Measurements from ENCODE around the gene PRKAG1.

Gene PRKAG1

DNA sequence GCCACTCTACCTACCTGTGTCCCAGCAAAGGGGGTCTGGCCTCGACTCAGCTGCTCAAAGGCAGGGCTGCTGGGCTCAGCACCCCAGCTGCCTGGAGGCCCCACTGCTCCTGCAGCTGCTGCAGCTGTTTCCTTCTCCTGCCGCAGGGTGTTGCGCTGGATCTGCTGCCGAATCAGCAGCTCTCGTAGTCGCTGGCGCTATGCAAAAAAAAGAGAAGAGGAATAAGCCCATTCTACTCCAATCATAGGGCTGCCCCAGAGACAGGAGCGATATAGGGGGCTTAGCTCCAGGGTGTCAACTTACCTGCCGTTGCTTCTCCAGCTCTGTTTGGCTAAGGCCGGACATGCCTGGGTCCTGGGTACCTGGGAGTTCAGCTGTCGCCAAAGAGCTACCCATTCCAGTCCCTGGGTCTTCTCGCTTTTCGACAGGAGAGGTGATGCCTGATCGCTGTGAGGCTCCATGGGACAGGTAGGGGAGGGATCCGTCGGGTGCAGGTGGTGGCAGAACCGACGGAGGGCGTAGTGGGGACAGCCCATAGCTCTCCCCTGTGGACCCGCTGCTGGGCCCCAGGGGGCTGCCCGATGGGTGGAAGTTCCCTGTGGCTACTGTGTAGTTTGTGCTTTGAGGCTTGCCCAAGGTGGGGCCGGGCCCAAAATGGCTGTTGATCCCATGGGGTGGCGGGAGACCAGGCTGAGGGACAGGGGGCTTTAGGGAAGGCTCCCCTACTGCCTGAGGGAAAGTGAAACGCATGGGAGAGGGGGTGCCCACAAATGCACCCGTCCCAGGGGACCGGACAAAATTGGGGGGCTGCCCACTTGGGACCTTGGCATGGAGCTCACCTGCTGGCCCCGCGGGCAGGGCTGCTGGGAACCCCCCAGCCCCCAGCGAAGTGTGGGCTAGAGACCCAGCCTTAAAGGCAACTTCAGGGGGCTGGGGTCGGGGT is 21.1 kb upstream of the PRKAG1 start:
- no peaks in the 10 kb centered on the region for H3K27me3 ChIP-seq (ENCODE audit: control insufficient read depth in 2 of 2, insufficient read depth in 2 of 2, low read length in 2 of 2)
- no peak overlapping the region for H3K4me3 ChIP-seq (ENCODE audit: low read length in 2 of 2)
- H3K36me3 ChIP-seq (ENCODE audit: control insufficient read depth in 2 of 2, insufficient read depth in 2 of 2, low read length in 2 of 2), result peaks cover 76 to 80% of the 10 kb centered on the region in 2 donors
- H3K9me3 ChIP-seq (ENCODE audit: control insufficient read depth in 2 of 2, low read length in 2 of 2), result no peaks in the 10 kb centered on the region
- H3K9ac ChIP-seq (ENCODE audit: low read depth in 1 of 2, low read length in 2 of 2), result no peak overlapping the region
- no peak overlapping the region for H3K27ac ChIP-seq (ENCODE audit: low read depth in 2 of 2, low read length in 2 of 2)
- no peaks in the 10 kb centered on the region for H3K4me1 ChIP-seq (ENCODE audit: control insufficient read depth in 2 of 2, insufficient read depth in 2 of 2, low read length in 2 of 2)

DNA sequence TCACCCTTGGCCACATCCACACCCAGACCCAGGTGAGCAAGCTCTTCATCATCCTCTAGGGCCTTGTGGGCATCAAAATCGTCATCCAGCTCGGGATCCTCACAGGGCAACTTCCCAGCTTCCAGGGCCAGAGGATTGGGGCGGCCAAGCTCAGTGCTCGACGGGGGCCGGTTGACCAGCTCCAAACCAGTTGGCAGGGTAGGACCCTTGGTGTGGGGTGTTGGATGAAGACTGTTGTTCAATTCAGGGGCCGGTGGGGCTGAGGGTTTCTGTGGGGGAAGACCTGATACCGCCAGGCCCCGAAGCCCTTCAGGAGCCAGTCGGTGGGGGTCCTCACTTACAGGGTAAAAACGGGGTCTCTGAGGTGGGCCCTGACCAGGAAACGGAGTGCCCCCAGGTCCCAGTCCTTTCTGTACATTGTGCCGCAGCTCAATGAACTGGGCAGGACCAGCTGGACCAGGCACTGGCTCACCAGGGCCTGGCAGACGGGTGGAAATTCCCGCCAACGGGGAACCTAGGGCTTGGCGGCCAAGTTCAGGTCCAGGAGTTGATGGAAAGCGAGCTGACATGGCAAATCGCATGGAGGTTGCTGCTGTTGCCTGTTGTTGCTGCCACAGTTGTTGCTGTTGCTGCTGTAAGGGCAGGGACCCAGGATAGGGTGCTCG is 19.8 kb upstream of the PRKAG1 start:
- Histone ChIP-seq H3K9me3 (ENCODE audit: control insufficient read depth in 2 of 2, low read length in 2 of 2) (no peaks in the 10 kb centered on the region), H3K9ac (ENCODE audit: low read depth in 1 of 2, low read length in 2 of 2) (no peak overlapping the region), H3K27me3 (ENCODE audit: control insufficient read depth in 2 of 2, insufficient read depth in 2 of 2, low read length in 2 of 2) (no peaks in the 10 kb centered on the region), H3K4me3 (ENCODE audit: low read length in 2 of 2) (no peak overlapping the region), H3K27ac (ENCODE audit: low read depth in 2 of 2, low read length in 2 of 2) (no peak overlapping the region), H3K4me1 (ENCODE audit: control insufficient read depth in 2 of 2, insufficient read depth in 2 of 2, low read length in 2 of 2) (no peaks in the 10 kb centered on the region), H3K36me3 (ENCODE audit: control insufficient read depth in 2 of 2, insufficient read depth in 2 of 2, low read length in 2 of 2) (peaks cover 77 to 80% of the 10 kb centered on the region in 2 donors)

DNA sequence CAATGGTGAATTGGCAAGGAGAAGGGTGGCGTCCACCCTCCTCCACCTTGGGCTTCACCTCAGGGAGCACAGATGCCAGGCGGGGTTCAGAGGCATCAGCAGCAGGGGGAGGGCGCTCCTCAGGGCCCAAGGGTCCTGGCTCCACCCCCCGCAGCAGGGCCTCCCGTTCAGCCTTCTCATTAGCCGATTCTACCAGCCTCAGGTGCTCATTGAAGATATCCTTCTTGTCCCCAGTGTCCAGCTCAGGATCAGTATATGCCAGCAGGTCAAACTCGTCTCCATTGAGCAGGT is 19.3 kb upstream of the PRKAG1 start:
- Histone ChIP-seq H3K4me1 (ENCODE audit: control insufficient read depth in 2 of 2, insufficient read depth in 2 of 2, low read length in 2 of 2) (no peaks in the 10 kb centered on the region), H3K9ac (ENCODE audit: low read depth in 1 of 2, low read length in 2 of 2) (no peak overlapping the region), H3K9me3 (ENCODE audit: control insufficient read depth in 2 of 2, low read length in 2 of 2) (no peaks in the 10 kb centered on the region), H3K27ac (ENCODE audit: low read depth in 2 of 2, low read length in 2 of 2) (no peak overlapping the region), H3K36me3 (ENCODE audit: control insufficient read depth in 2 of 2, insufficient read depth in 2 of 2, low read length in 2 of 2) (peaks cover 76 to 80% of the 10 kb centered on the region in 2 donors), H3K27me3 (ENCODE audit: control insufficient read depth in 2 of 2, insufficient read depth in 2 of 2, low read length in 2 of 2) (no peaks in the 10 kb centered on the region), H3K4me3 (ENCODE audit: low read length in 2 of 2) (no peak overlapping the region)

DNA sequence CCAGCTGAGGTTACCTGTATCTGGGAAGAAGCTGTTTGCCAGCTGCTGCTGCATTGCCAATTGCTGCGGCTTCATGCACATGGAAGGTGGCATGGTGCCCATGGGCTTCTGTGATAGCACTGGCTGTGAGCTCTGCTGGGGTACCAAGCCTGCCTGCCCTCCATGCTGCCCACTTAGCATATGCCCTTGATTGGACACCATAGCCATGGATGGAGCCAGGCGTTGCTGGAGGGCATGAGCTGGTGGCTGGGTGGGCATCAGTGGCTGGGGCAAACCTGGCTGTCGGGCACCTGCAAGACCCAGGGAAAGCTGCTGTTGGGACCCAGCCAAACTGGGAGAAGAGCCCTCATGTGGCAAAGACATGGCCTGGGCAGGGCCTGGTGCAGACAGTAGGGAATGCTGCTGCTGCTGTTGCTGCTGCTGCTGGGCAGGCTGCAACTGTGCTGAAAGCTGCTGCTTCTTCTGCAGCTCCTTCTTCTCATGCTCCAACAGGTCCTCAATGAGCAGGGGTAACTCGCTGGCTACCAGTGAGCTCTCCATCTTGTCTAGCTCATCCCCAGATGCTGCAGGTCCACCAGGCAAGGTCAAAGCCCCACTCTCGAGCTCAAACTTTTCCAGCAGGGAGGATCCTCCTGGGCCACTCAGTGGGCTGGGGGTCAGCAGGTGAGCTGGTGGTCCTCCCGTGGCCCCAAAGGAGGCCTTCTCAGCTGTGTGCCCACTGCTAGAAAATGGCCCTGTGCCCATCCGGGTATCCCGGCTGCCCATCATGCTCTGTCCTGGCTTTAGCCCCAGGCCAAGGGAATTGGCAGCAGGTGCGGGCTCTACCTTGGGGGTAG is 18.8 kb upstream of the PRKAG1 start:
- Histone ChIP-seq H3K27me3 (ENCODE audit: control insufficient read depth in 2 of 2, insufficient read depth in 2 of 2, low read length in 2 of 2) (no peaks in the 10 kb centered on the region), H3K9me3 (ENCODE audit: control insufficient read depth in 2 of 2, low read length in 2 of 2) (no peaks in the 10 kb centered on the region), H3K4me3 (ENCODE audit: low read length in 2 of 2) (no peak overlapping the region), H3K4me1 (ENCODE audit: control insufficient read depth in 2 of 2, insufficient read depth in 2 of 2, low read length in 2 of 2) (no peaks in the 10 kb centered on the region), H3K9ac (ENCODE audit: low read depth in 1 of 2, low read length in 2 of 2) (no peak overlapping the region), H3K27ac (ENCODE audit: low read depth in 2 of 2, low read length in 2 of 2) (no peak overlapping the region), H3K36me3 (ENCODE audit: control insufficient read depth in 2 of 2, insufficient read depth in 2 of 2, low read length in 2 of 2) (peaks cover 76 to 80% of the 10 kb centered on the region in 2 donors)

DNA sequence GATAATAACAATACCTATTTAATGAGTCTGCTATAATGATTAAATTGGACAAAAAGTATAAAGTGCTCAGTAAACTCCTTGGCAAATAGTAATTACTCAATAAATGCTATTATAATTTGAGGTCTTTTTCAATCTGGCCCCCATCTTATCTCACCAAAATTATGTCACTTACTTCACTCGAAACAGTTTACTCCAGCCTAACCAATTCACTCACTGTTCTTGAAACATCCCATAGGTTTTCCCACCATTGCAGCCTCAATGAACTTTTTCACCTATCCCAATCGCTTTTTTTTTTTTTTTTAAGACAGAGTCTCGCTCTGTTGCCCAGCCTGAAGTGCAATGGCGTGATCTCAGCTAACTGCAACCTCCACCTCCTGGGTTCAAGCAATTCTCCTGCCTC is 17.5 kb upstream of the PRKAG1 start:
- Histone ChIP-seq H3K27ac (ENCODE audit: low read depth in 2 of 2, low read length in 2 of 2) (no peak overlapping the region), H3K36me3 (ENCODE audit: control insufficient read depth in 2 of 2, insufficient read depth in 2 of 2, low read length in 2 of 2) (peaks cover 75 to 79% of the 10 kb centered on the region in 2 donors), H3K9ac (ENCODE audit: low read depth in 1 of 2, low read length in 2 of 2) (no peak overlapping the region), H3K4me3 (ENCODE audit: low read length in 2 of 2) (no peak overlapping the region), H3K27me3 (ENCODE audit: control insufficient read depth in 2 of 2, insufficient read depth in 2 of 2, low read length in 2 of 2) (no peaks in the 10 kb centered on the region), H3K9me3 (ENCODE audit: control insufficient read depth in 2 of 2, low read length in 2 of 2) (no peaks in the 10 kb centered on the region), H3K4me1 (ENCODE audit: control insufficient read depth in 2 of 2, insufficient read depth in 2 of 2, low read length in 2 of 2) (no peaks in the 10 kb centered on the region)

DNA sequence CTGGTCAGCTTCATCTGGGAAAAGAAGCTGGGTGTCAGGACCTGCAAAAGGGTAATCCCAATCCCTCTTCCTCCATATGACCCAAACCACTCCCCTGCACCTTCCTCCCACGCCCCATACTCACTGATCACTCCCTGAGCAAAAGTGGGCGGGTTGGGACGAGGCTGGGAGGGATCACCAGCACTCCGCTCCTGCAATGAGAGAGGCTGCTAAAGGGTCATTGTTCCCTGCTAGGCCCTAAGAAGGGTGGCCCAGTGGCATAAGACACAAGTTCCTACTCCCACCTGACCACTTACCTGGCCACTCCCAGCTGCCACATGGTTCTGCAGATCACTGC is 15.7 kb upstream of the PRKAG1 start:
- Histone ChIP-seq H3K4me1 (ENCODE audit: control insufficient read depth in 2 of 2, insufficient read depth in 2 of 2, low read length in 2 of 2) (no peaks in the 10 kb centered on the region), H3K36me3 (ENCODE audit: control insufficient read depth in 2 of 2, insufficient read depth in 2 of 2, low read length in 2 of 2) (peaks cover 71 to 82% of the 10 kb centered on the region in 2 donors), H3K9me3 (ENCODE audit: control insufficient read depth in 2 of 2, low read length in 2 of 2) (no peaks in the 10 kb centered on the region), H3K9ac (ENCODE audit: low read depth in 1 of 2, low read length in 2 of 2) (no peak overlapping the region), H3K4me3 (ENCODE audit: low read length in 2 of 2) (no peak overlapping the region), H3K27ac (ENCODE audit: low read depth in 2 of 2, low read length in 2 of 2) (no peak overlapping the region), H3K27me3 (ENCODE audit: control insufficient read depth in 2 of 2, insufficient read depth in 2 of 2, low read length in 2 of 2) (no peaks in the 10 kb centered on the region)

- Histone ChIP-seq H3K36me3 (ENCODE audit: control insufficient read depth in 2 of 2, insufficient read depth in 2 of 2, low read length in 2 of 2) (peaks cover 71 to 82% of the 10 kb centered on the region in 2 donors), H3K4me3 (ENCODE audit: low read length in 2 of 2) (no peak overlapping the region), H3K9ac (ENCODE audit: low read depth in 1 of 2, low read length in 2 of 2) (no peak overlapping the region), H3K9me3 (ENCODE audit: control insufficient read depth in 2 of 2, low read length in 2 of 2) (no peaks in the 10 kb centered on the region), H3K4me1 (ENCODE audit: control insufficient read depth in 2 of 2, insufficient read depth in 2 of 2, low read length in 2 of 2) (no peaks in the 10 kb centered on the region), H3K27ac (ENCODE audit: low read depth in 2 of 2, low read length in 2 of 2) (no peak overlapping the region), H3K27me3 (ENCODE audit: control insufficient read depth in 2 of 2, insufficient read depth in 2 of 2, low read length in 2 of 2) (no peaks in the 10 kb centered on the region)
Measured at GRCh38 chr12:49033611-49034285, 15.2 kb upstream of the PRKAG1 start.

DNA sequence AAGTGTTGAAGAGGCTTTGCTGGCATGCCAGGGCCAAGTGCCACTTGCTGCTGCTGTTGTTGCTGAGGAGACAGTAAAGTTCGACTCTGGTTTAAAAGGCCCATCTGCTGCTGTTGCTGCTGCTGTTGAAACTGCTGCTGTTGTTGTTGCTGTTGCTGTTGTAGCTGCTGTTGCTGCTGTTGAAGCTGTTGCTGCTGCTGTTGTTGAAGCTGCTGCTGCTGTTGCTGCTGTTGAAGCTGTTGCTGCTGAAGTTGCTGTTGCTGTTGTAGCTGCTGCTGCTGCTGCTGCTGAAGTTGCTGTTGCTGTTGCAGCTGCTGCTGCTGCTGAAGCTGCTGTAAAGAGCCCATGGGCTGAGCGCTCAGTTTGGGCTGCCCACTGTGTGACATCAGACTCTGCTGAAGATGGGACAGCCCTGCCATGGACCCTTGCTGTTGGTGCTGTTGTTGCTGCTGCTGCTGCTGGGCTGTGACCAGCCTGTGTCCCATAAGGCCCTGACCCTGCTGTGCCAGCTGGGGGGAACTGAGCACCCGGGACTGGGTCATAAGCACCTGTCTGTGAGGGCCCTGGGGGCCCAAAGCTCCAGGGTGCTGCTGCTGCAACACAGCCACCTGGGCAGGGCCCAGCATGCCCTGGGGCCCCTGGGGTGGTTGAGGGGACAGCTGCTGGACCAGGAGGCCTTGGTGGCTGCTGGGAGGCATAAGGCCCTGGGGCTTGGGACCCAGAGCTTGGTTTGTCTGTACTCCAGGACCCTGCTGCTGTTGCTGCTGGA is 14.3 kb upstream of the PRKAG1 start:
- Histone ChIP-seq H3K4me3 (ENCODE audit: low read length in 2 of 2) (no peak overlapping the region), H3K9ac (ENCODE audit: low read depth in 1 of 2, low read length in 2 of 2) (no peak overlapping the region), H3K27ac (ENCODE audit: low read depth in 2 of 2, low read length in 2 of 2) (no peak overlapping the region), H3K9me3 (ENCODE audit: control insufficient read depth in 2 of 2, low read length in 2 of 2) (no peaks in the 10 kb centered on the region), H3K36me3 (ENCODE audit: control insufficient read depth in 2 of 2, insufficient read depth in 2 of 2, low read length in 2 of 2) (peaks cover 71 to 82% of the 10 kb centered on the region in 2 donors), H3K4me1 (ENCODE audit: control insufficient read depth in 2 of 2, insufficient read depth in 2 of 2, low read length in 2 of 2) (no peaks in the 10 kb centered on the region), H3K27me3 (ENCODE audit: control insufficient read depth in 2 of 2, insufficient read depth in 2 of 2, low read length in 2 of 2) (no peaks in the 10 kb centered on the region)

- no peak overlapping the region for H3K27ac ChIP-seq (ENCODE audit: low read depth in 2 of 2, low read length in 2 of 2)
- H3K9me3 ChIP-seq (ENCODE audit: control insufficient read depth in 2 of 2, low read length in 2 of 2), result no peaks in the 10 kb centered on the region
- H3K4me1 ChIP-seq (ENCODE audit: control insufficient read depth in 2 of 2, insufficient read depth in 2 of 2, low read length in 2 of 2), result no peaks in the 10 kb centered on the region
- H3K27me3 ChIP-seq (ENCODE audit: control insufficient read depth in 2 of 2, insufficient read depth in 2 of 2, low read length in 2 of 2), result no peaks in the 10 kb centered on the region
- H3K4me3 ChIP-seq (ENCODE audit: low read length in 2 of 2), result no peak overlapping the region
- peaks cover 70 to 82% of the 10 kb centered on the region in 2 donors for H3K36me3 ChIP-seq (ENCODE audit: control insufficient read depth in 2 of 2, insufficient read depth in 2 of 2, low read length in 2 of 2)
- no peak overlapping the region for H3K9ac ChIP-seq (ENCODE audit: low read depth in 1 of 2, low read length in 2 of 2)
Measured at GRCh38 chr12:49032276-49032675, 13.7 kb upstream of the PRKAG1 start.
